HG03097 (cell line): ENCODE measurements around the gene IGFBP7.

Experiments
- ATAC-seq: cut with Tn5 transposase; IDR thresholded peaks from one replicate; pipeline ENCODE4 v1.9.1; 2021; ENCODE audit not compliant: unreplicated experiment, low FRiP score

Gene IGFBP7

GRCh38 chr4:57131849-57132742 is 21.9 kb upstream of the IGFBP7 start:
- ATAC-seq, result no peak

GRCh38 chr4:57129477-57129876 is 19.3 kb upstream of the IGFBP7 start:
- ATAC-seq, result no peak

- no peak for ATAC-seq
These were observed 17.2 kb upstream of the IGFBP7 start for GRCh38 chr4:57127361-57127760.

GRCh38 chr4:57125996-57126395 is 15.8 kb upstream of the IGFBP7 start:
- ATAC-seq, result no peak

- no peak for ATAC-seq
These were observed 14.0 kb upstream of the IGFBP7 start for GRCh38 chr4:57124145-57124544.

GRCh38 chr4:57122959-57123358 is 12.8 kb upstream of the IGFBP7 start:
- ATAC-seq, result no peak

GRCh38 chr4:57119054-57119651 is 9.0 kb upstream of the IGFBP7 start:
- no peak for ATAC-seq

- ATAC-seq, result no peak
These were observed 7.3 kb upstream of the IGFBP7 start for GRCh38 chr4:57117491-57117890.

GRCh38 chr4:57116245-57116644 is 6.1 kb upstream of the IGFBP7 start:
- no peak for ATAC-seq

- ATAC-seq, result no peak
These were observed 4.8 kb upstream of the IGFBP7 start for GRCh38 chr4:57114973-57115372.

- ATAC-seq, result no peak
These were observed 3.7 kb upstream of the IGFBP7 start for GRCh38 chr4:57113870-57114269.

- peak; percentile 78 for ATAC-seq
These were observed 691 bp upstream of the IGFBP7 start for GRCh38 chr4:57110640-57111511.

- ATAC-seq, result no peak
These were observed 756 bp downstream of the IGFBP7 start for GRCh38 chr4:57109411-57109846.

GRCh38 chr4:57106181-57106580 is 4.0 kb downstream of the IGFBP7 start:
- ATAC-seq, result no peak

- no peak for ATAC-seq
These were observed 5.3 kb downstream of the IGFBP7 start for GRCh38 chr4:57104706-57105560.

- ATAC-seq, result no peak
These were observed 7.1 kb downstream of the IGFBP7 start for GRCh38 chr4:57103051-57103450.

- no peak for ATAC-seq
These were observed 8.0 kb downstream of the IGFBP7 start for GRCh38 chr4:57102050-57102624.

GRCh38 chr4:57100979-57101651 is 9.1 kb downstream of the IGFBP7 start:
- no peak for ATAC-seq

- no peak for ATAC-seq
These were observed 10.8 kb downstream of the IGFBP7 start for GRCh38 chr4:57099363-57099762.
